GM23338 (cell line): ENCODE results near the gene MAP4K3. TPM values are rescaled to one million over a fixed set of nuclear protein-coding genes. Genes with fewer than 3 reads are reported as not detected.

Experiments used
- ATAC-seq: fragments of 200-7000 bp; cut with Tn5 transposase; 3 replicates; pipeline ENCODE4 v1.9.1; 2020
- DNase-seq: peaks from one replicate; pipeline ENCODE4 v3.0.0-alpha.2; 2015; ENCODE audit warnings: low spot score
- H2AFZ ChIP-seq: fragments of 200-600 bp; sonication (generic); 2 replicates; pipeline ENCODE4 v1.8.0; 2016; ENCODE audit warnings: antibody characterized with exemption, mild to moderate bottlenecking, moderate library complexity
- H3F3A ChIP-seq: fragments of 200-600 bp; sonication (generic); replicated peaks from 2 replicates; pipeline ENCODE4 v1.8.0; 2017; ENCODE audit warnings: antibody characterized with exemption, mixed run types, low read depth
- H3K27ac ChIP-seq: fragments of 200-600 bp; sonication (generic); 2 replicates; pipeline ENCODE4 v1.6.1; 2016; ENCODE audit warnings: low read depth
- H3K27me3 ChIP-seq: fragments of 200-600 bp; sonication (generic); 2 replicates; pipeline ENCODE4 v1.8.0; 2016; ENCODE audit warnings: mild to moderate bottlenecking, mixed run types, moderate library complexity; ENCODE audit not compliant: insufficient read depth
- H3K36me3 ChIP-seq: fragments of 200-600 bp; sonication (generic); 2 replicates; pipeline ENCODE4 v1.8.0; 2016; ENCODE audit warnings: mild to moderate bottlenecking; ENCODE audit not compliant: insufficient read depth
- H3K4me1 ChIP-seq: fragments of 200-600 bp; sonication (generic); 2 replicates; pipeline ENCODE4 v1.8.0; 2016; ENCODE audit warnings: mild to moderate bottlenecking, moderate library complexity; ENCODE audit not compliant: insufficient read depth
- H3K4me2 ChIP-seq: fragments of 200-600 bp; sonication (generic); 2 replicates; pipeline ENCODE4 v1.7.1; 2017; ENCODE audit warnings: mixed run types
- H3K4me3 ChIP-seq: fragments of 200-600 bp; sonication (generic); 2 replicates; pipeline ENCODE4 v1.6.1; 2016; ENCODE audit warnings: mixed run types
- H3K79me2 ChIP-seq: fragments of 200-600 bp; sonication (generic); replicated peaks from 2 replicates; pipeline ENCODE4 v1.8.0; 2017; ENCODE audit warnings: mild to moderate bottlenecking; ENCODE audit not compliant: insufficient read depth
- H3K9me2 ChIP-seq: fragments of 200-600 bp; sonication (generic); 2 replicates; pipeline ENCODE4 v1.8.0; 2017; ENCODE audit not compliant: insufficient read depth
- H4K20me1 ChIP-seq: fragments of 200-600 bp; sonication (generic); replicated peaks from 2 replicates; pipeline ENCODE4 v1.8.0; 2017; ENCODE audit warnings: mild to moderate bottlenecking; ENCODE audit not compliant: insufficient read depth
- H3K27ac Mint-ChIP-seq: 2 replicates; pipeline ENCODE4 v1.8.0; 2020; ENCODE audit warnings: inconsistent platforms, mild to moderate bottlenecking, moderate library complexity, mixed read lengths
- H3K27me3 Mint-ChIP-seq: 3 replicates; pipeline ENCODE4 v1.8.0; 2022; ENCODE audit warnings: low read depth, mild to moderate bottlenecking, moderate library complexity, mixed read lengths, inconsistent platforms; ENCODE audit not compliant: insufficient read depth, poor library complexity
- H3K36me3 Mint-ChIP-seq: 3 replicates; pipeline ENCODE4 v1.8.0; 2021; ENCODE audit warnings: low read depth, mild to moderate bottlenecking, inconsistent platforms, moderate library complexity, mixed read lengths
- H3K4me1 Mint-ChIP-seq: 3 replicates; pipeline ENCODE4 v1.8.0; 2020; ENCODE audit warnings: mild to moderate bottlenecking, inconsistent platforms, mixed read lengths
- H3K4me3 Mint-ChIP-seq: 3 replicates; pipeline ENCODE4 v1.8.0; 2021; ENCODE audit warnings: moderate library complexity, mild to moderate bottlenecking, inconsistent platforms, mixed read lengths
- H3K9me3 Mint-ChIP-seq: 3 replicates; pipeline ENCODE4 v1.8.0; 2020; ENCODE audit warnings: moderate library complexity, mild to moderate bottlenecking, inconsistent platforms, mixed read lengths
- EZH2 ChIP-seq: fragments of 200-600 bp; sonication (generic); IDR thresholded peaks from one replicate; pipeline ENCODE4 v1.8.0; 2017; ENCODE audit warnings: antibody characterized with exemption, mild to moderate bottlenecking, low read depth; ENCODE audit not compliant: unreplicated experiment
- EZH2phosphoT487 ChIP-seq: fragments of 200-600 bp; sonication (generic); IDR thresholded peaks from one replicate; pipeline ENCODE4 v1.8.1; 2018; ENCODE audit warnings: antibody characterized with exemption; ENCODE audit not compliant: unreplicated experiment
- POLR2AphosphoS5 ChIP-seq: IDR thresholded peaks from 2 replicates; pipeline ENCODE4 v1.6.1; 2016; ENCODE audit warnings: antibody characterized with exemption, low read depth
- REST ChIP-seq: IDR thresholded peaks from one replicate; pipeline ENCODE4 v1.6.1; 2018; ENCODE audit warnings: antibody characterized with exemption; ENCODE audit not compliant: unreplicated experiment
- ZNF331 ChIP-seq: fragments of 250-450 bp; sonication (Bioruptor Pico); IDR thresholded peaks from 2 replicates; pipeline ENCODE4 v1.5.0; 2020; ENCODE audit warnings: low read depth, mild to moderate bottlenecking, moderate library complexity
- ZNF462 ChIP-seq: fragments of 250-450 bp; sonication (Bioruptor Pico); IDR thresholded peaks from 2 replicates; pipeline ENCODE4 v1.5.0; 2020; ENCODE audit warnings: mild to moderate bottlenecking, moderate library complexity
- polyA plus RNA-seq: library from polyadenylated mRNA; unstranded; fragments of >200 nt; fragmentation: Nextera tagmentation; extraction: Ambion mirVana; gene quantifications from 2 replicates; pipeline ENCODE4 v1.2.1, GENCODE V29; 2016
- total RNA-seq: library from RNA; depleted of rRNA; stranded (reverse); fragments of >200 nt; shearing (Covaris generic); gene quantifications from 2 replicates; pipeline ENCODE4 v1.2.3, GENCODE V29; 2014
- TF ChIP-seq, protein P1 (sequence below), 2 experiments: fragments of 200-600 bp in 1 of 2; sonication (generic) in 1 of 2; conservative IDR thresholded peaks; 2 replicates each; pipeline versions ENCODE4 v1.5.1 to v1.6.1; 2016 to 2017; ENCODE audit warnings: antibody characterized with exemption in 2 of 2, low read depth in 2 of 2, mild to moderate bottlenecking in 2 of 2, moderate library complexity in 1 of 2

MAP4K3 gene
- total and polyA plus RNA-seq, 2 experiments from 2014 or later = 33.0 to 90.7 TPM

GRCh38 chr2:39218391-39218790, 218.7 kb downstream of the MAP4K3 start:
- ATAC-seq = no peak
- peaks cover 15% of the 10 kb centered on the region for H3K4me1 Mint-ChIP-seq
- no peaks in the 10 kb centered on the region for H3K9me3 Mint-ChIP-seq
- no peak overlapping the region for H3K4me3 Mint-ChIP-seq
- Histone ChIP-seq H3K4me2 (no peak overlapping the region), H2AFZ (no peak overlapping the region), H3F3A (peaks cover 4% of the 10 kb centered on the region; the same call in 1 of the 2 replicates), H3K36me3 (no peaks in the 10 kb centered on the region), H3K9me2 (no peaks in the 10 kb centered on the region), H3K27ac (no peak overlapping the region), H4K20me1 (no peaks in the 10 kb centered on the region), H3K27me3 (no peaks in the 10 kb centered on the region), H3K4me3 (no peak overlapping the region), H3K79me2 (no peaks in the 10 kb centered on the region), H3K4me1 (peaks cover 8% of the 10 kb centered on the region; the same call in 1 of the 2 replicates)
- no peak for TF ChIP-seq EZH2
- no peak for TF ChIP-seq EZH2phosphoT487
- no peak for TF ChIP-seq POLR2AphosphoS5
- no peak for TF ChIP-seq ZNF462 (CRISPR knock-in tag)
- no peak for TF ChIP-seq ZNF331
- DNase-seq = no peak
- H3K27ac Mint-ChIP-seq = no peak overlapping the region
- H3K36me3 Mint-ChIP-seq = no peaks in the 10 kb centered on the region
- H3K27me3 Mint-ChIP-seq = no peaks in the 10 kb centered on the region

DNA sequence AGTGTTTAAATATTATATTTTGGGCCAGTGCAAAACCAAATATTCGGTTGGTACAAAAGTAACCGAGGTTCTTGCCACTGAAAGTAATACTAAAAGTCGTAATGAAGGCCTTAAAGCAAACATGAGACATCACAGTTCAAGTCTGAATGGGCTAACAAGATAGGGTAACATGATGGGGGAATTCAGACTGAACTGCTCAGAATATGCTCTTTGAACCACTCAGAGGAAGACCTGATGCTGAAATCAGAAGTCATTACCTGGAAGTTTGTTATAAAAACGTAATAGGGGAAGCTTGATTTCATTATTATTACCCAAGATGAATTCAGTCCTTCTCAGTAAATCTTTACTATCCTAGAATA, 219.9 kb downstream of the MAP4K3 start:
- no peaks in the 10 kb centered on the region for H3K9me2 ChIP-seq
- no peak overlapping the region for H2AFZ ChIP-seq
- DNase-seq (no peak), ATAC-seq (no peak)
- H3K36me3 Mint-ChIP-seq = no peaks in the 10 kb centered on the region
- no peaks in the 10 kb centered on the region for H4K20me1 ChIP-seq
- no peaks in the 10 kb centered on the region for H3K27me3 ChIP-seq
- no peaks in the 10 kb centered on the region for H3K27me3 Mint-ChIP-seq
- H3K4me3 Mint-ChIP-seq = no peak overlapping the region
- H3K36me3 ChIP-seq = no peaks in the 10 kb centered on the region
- peaks cover 8% of the 10 kb centered on the region; the same call in 1 of the 2 replicates for H3K4me1 ChIP-seq
- H3K4me2 ChIP-seq = no peak overlapping the region
- no peak overlapping the region for H3K4me3 ChIP-seq
- H3K4me1 Mint-ChIP-seq = peaks cover 15% of the 10 kb centered on the region
- H3K9me3 Mint-ChIP-seq = no peaks in the 10 kb centered on the region
- no peak overlapping the region for H3K27ac ChIP-seq
- no peaks in the 10 kb centered on the region for H3K79me2 ChIP-seq
- H3F3A ChIP-seq = peaks cover 4% of the 10 kb centered on the region; the same call in 1 of the 2 replicates
- no peak overlapping the region for H3K27ac Mint-ChIP-seq
- TF ChIP-seq EZH2phosphoT487 = no peak
- TF ChIP-seq, protein P1, sequence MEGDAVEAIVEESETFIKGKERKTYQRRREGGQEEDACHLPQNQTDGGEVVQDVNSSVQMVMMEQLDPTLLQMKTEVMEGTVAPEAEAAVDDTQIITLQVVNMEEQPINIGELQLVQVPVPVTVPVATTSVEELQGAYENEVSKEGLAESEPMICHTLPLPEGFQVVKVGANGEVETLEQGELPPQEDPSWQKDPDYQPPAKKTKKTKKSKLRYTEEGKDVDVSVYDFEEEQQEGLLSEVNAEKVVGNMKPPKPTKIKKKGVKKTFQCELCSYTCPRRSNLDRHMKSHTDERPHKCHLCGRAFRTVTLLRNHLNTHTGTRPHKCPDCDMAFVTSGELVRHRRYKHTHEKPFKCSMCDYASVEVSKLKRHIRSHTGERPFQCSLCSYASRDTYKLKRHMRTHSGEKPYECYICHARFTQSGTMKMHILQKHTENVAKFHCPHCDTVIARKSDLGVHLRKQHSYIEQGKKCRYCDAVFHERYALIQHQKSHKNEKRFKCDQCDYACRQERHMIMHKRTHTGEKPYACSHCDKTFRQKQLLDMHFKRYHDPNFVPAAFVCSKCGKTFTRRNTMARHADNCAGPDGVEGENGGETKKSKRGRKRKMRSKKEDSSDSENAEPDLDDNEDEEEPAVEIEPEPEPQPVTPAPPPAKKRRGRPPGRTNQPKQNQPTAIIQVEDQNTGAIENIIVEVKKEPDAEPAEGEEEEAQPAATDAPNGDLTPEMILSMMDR (conservative IDR thresholded peaks at IDR 0.05; ENCODE audit: low read depth in 2 of 2) = no peak
- no peak for TF ChIP-seq REST
- TF ChIP-seq ZNF331 = no peak
- no peak for TF ChIP-seq EZH2
